Posterior vena cava (tissue), 2 donors: ENCODE data around the gene ZNF841. TPM values are rescaled to one million over a fixed set of nuclear protein-coding genes. Genes with fewer than 3 reads are reported as not detected.
"Not testable (repeated sequence)": the region's sequence is repeated elsewhere in the genome, so short reads cannot be mapped to it uniquely, and the experiment has no call there.

Experiments used
- DNase-seq: peaks from one replicate; pipeline ENCODE4 v3.0.0-alpha.2; 2020; ENCODE audit warnings: low spot score
- intact Hi-C, 2 donors: fragments of 100-400 bp; cut with DNase I; formaldehyde crosslinking; loops; one replicate each; pipeline versions ENCODE4 v1.14.1 to v1.14.2; 2022 to 2023
- total RNA-seq, 2 donors: library from RNA; stranded (reverse); fragmentation: NEBNext Ultra II Directional; extraction: Animal tissue kit (Norgen Biotek cat#: 25700); gene quantifications; one replicate each; pipeline ENCODE4 v1.2.1, GENCODE V29; 2021
- donor health status: DM: yes; HTN: yes; CAD: no.
- donor health status: DM: yes; HTN: yes; CAD: no.

ZNF841 gene
- total RNA-seq, 2 donors from 2014 or later = 25.5 to 29.0 TPM

DNA sequence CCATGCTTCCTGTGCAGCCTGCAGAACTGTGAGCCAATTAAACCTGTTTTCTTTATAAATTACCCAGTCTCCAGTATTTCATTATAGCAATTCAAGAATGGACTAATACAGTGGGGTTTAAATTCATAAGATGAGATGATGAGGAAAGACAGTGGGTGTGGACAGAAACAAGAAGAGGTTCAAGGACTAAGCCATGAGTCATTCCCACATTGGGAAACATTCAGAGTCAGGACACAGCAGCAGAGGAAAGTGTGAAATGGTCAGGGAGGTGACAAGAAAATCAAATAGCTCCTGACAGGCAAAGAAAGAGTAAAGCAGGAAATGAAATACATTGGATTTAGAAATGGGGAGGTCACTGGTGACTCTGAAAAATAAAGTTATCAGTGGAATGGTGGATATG lies 9.1 kb downstream of the ZNF841 start:
- intact Hi-C loops = no loop called here
- no peak for DNase-seq

DNA sequence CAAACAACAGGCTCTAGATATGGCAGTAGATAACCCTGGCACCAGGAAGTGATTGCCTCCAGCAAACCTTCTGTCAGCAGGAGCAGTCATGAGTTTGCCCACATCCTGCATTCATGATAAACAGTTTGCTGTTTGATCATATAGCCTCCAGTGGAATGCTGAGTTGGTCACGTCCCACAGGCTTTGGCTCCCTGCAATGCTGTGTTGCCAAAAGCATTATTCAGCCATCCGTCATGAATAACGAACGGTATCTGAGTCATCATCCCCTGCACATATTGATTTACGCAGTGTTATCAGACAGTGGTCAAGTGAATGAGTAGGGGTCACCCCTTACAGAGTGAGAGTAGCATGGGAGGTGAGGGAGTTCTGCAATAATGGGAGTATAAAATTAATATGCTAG lies 25.1 kb downstream of the ZNF841 start:
- intact Hi-C loops = no loop called here

DNA sequence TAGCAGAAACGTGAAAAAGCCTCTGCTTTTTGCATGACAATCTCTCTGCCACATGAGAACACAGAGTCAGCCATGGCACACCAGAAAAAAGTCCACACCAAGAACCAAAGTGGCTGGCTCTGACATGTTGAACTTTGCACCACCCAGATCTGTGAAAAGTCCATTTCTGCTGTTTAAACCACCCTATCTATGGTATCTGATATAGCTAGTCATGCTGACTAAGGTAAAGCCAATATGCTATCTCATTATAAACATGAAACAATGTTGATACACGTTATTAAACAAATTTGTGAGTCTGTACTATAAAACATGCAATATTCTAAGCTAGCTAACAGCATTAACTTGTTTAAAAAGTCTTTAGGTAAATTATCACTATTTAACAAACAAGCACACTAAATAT lies 25.9 kb downstream of the ZNF841 start:
- DNase-seq = no peak
- intact Hi-C loops = no loop called here

More for the DNA sequence above, 25.1 kb downstream of the ZNF841 start:
- no peak for DNase-seq

DNA sequence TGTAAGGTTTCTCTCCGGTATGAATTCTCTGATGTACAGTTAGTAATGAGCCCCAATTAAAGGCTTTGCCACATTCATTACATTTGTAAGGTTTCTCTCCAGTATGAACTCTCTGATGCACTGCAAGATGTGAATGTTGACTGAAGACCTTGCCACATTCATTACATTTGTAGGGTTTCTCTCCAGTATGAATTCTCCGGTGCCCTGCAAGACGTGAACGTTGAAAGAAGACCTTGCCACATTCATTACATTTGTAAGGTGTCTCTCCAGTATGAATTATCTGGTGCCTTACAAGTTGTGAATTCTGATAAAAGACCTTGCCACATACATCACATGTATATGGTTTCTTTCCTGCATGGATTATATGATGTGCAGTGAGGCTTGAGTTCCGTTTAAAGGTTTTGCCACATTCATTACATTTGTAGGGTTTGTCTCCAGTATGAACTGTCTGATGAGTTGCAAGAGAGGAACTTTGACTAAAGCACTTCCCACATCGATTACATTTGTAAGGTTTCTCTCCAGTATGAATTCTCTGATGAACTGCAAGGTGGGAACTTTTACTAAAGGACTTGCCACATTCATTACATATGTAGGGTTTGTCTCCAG lies 29.2 kb downstream of the ZNF841 start:
- no peak for DNase-seq
- intact Hi-C loops = no loop called here

DNA sequence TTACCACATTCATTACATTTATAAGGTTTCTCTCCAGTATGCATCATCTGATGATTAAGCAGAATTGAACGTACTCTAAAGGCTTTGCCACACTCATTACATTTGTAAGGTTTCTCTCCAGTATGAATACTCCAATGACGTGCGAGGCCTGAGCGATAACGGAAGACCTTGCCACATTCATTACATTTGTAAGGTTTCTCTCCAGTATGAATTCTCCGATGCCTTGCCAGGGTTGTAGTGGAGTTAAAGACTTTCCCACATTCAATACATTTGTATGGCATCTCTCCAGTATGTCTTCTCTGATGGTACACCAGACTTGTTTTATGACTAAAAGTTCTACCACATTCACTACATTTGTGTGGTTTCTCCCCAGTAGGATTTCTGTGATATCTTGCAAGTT lies 30.2 kb downstream of the ZNF841 start:
- intact Hi-C loops = no loop called here
- DNase-seq = no peak

DNA sequence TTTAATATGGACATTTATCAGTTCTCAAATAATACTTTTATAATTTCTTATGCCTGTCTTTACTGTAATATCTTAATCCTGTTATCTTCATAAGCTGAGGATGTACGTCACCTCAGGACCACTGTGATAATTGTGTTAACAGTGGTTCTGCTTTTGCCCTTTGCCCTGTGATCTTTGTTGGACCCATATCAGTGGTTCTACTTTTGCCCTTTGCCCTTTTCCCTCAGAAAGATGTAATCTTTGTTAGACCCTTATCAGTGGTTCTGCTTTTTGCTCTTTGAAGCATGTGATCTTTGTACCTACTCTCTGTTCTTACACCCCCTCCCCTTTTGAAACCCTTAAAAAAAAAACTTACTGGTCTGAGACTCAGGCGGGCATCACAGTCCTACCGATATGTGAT lies 39.1 kb downstream of the ZNF841 start:
- intact Hi-C loops, DNase-seq: not testable (repeated sequence)

DNA sequence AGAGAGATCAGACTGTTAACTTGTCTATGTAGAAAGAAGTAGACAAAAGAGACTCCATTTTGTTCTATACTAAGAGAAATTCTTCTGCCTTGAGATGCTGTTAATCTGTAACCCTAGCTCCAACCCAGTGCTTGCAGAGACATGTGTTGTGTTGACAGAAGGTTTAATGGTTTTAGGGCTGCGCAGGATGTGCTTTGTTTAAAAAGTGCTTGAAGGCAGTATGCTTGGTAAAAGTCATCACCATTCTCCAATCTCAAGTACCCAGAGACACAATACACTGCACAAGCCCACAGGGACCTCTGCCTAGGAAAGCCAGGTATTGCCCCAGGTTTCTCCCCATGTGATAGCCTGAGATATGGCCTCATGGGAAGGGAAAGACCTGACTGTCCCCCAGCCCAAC lies 43.8 kb downstream of the ZNF841 start:
- intact Hi-C loops, DNase-seq: not testable (repeated sequence)

DNA sequence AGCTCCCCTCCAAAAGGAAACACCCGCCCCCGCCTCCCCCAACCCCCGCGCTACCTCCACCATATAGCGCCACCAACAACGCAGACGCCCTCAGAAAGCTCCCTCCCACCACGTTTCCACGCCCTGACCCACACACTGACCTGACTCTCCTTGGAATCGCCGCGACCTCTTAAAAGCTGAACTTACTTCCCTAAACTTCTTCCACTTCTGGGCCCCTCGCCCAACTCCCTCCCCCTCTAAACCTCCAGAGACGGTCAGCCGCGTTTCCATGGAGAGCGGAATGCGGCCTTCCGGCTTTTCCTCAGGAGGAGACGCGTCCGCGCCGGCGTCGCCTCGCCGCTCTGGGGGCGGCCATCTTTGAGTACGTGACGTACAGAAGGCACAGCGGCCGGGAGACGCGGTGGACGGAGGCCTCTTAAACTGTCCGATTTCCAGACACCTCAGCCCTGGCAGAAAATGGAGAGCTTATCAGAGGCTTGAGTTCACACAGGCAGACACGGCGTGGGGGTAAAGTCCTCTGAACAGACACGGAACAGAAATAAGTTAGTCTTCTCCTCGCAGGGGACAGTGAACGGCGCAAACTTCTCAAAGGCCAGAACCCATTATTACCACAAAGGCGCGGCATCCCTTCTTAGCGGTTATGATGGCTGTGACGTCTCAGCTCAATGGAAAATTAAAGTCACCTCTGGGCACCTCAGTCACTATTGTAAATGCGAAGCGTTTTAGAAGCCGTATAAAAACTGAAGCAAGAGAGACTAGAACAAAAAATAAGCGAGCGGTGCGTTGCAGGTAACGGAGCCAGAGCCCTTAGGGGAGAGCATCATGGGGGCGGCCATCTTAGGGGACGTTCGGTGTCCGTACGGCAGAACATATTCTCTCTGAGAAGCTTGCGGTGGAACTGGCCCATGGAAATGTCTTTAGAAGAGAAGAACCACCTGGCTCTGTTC lies 46.7 kb downstream of the ZNF841 start, which contains the start of gene ZNF432:
Gene ZNF432, minus strand, starts transcription at position 284 of the 947 bp plus-strand sequence. CDS start 1,970 bp downstream, outside the sequence.
- intact Hi-C loops = no loop called here
- DNase-seq = peak; percentile 99

DNA sequence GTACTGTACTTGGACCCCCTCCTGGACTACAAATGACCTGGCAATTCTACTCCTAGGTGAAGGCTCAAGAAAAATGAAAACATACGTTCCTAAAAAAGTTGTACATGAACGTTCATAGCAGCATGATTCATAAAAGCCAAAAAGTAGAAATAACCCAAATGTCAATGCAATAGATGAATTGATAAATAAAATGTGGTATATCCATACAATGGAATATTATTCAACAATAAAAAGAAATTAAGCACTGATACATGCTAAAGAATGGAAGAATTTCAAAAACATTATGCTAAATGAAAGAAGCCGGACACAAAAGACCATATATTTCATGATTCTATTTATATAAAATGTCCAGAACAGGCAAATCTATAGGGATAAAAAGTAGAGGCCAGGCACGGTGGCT lies 56.4 kb downstream of the ZNF841 start:
- no peak for DNase-seq
- intact Hi-C loops = no loop called here

DNA sequence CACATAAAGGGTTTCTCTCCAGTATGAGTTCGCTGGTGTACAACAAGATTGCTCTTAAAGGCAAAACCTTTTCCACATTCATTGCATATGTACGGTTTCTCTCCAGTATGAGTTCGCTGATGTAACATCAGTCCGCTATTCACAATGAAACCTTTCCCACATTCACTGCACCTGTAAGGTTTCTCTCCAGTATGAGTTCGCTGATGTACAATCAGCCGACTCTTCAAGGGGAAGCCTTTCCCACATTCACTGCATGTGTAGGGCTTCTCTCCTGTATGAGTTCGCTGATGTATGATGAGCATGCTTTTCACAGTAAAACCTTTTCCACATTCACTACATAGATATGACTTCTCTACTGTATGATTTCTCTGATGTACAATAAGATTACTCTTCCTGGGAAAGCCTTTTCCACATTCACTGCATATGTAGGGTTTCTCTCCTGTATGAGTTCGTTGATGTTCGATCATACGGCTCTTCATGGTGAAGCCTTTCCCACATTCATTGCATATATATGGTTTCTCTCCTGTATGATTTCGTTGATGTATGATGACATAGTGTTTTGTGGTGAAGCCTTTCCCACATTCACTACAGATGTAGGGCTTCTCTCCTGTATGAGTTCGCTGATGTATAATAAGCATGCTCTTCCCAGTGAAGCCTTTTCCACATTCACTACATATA lies 61.4 kb downstream of the ZNF841 start:
- no peak for DNase-seq
- intact Hi-C loops = no loop called here

DNA sequence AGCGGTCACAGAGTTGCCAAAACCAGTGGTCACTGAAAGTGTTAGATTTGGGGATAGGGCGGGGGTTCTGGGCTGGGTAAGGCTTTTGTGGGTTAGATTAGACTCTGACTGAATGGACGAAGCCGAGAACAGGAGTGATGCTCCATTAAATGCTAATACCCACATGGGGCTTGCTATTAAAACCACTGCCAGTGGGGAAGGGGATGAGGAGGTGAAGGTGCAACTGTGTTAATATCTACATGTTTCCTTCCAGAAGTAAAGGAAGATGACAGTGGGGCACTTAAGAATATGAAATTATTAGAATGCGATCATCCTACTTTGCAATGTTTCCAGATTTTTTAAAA lies 66.8 kb downstream of the ZNF841 start:
- intact Hi-C loops = loop anchor here in 1 of 2 donors (1.0 kb wide), 1 partner anchor 37 kb away; no protein-coding TSS in a partner anchor
- DNase-seq = no peak

DNA sequence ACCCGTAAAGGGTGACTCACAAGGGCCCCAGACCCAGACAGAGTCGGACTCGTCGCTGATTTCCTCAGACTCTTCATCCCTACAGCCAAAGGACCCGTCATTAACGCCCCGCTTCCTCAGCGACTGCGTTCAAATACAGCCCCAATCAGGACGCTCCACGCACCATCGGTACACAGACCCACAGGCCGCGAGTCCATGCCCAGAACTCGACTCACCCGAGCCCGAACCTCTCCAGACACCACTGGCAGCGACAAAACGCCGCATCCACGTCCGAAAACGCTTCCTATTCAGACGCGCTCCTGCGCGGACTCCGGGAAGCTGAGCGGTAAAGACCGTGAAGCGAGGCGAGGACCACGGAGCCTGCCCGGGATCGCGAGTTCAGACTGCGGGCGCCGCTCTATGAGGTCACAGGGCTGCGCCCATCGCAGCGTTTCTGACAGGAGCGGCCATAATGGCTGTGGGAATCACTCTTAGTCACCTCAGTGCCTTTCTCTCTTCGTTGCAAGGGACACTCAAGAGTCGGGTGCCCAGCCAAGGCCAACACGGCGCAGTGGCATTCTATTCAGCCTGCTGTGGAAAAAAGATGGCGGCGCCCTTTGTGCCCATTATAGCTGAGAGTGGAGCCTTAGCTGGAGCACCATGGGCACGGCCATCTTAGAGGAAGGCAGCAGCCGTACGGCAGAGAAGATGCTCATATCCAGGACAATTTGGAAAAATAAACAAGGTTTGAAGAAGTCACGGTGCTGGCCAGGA lies 67.4 kb downstream of the ZNF841 start, which contains the start of gene ZNF614:
Gene ZNF614, minus strand, starts transcription at position 353 of the 753 bp plus-strand sequence. CDS start 2,634 bp downstream, outside the sequence.
- DNase-seq = peak; percentile 97
- intact Hi-C loops = loop anchor here in 1 of 2 donors (1.0 kb wide), 1 partner anchor 37 kb away; no protein-coding TSS in a partner anchor

DNA sequence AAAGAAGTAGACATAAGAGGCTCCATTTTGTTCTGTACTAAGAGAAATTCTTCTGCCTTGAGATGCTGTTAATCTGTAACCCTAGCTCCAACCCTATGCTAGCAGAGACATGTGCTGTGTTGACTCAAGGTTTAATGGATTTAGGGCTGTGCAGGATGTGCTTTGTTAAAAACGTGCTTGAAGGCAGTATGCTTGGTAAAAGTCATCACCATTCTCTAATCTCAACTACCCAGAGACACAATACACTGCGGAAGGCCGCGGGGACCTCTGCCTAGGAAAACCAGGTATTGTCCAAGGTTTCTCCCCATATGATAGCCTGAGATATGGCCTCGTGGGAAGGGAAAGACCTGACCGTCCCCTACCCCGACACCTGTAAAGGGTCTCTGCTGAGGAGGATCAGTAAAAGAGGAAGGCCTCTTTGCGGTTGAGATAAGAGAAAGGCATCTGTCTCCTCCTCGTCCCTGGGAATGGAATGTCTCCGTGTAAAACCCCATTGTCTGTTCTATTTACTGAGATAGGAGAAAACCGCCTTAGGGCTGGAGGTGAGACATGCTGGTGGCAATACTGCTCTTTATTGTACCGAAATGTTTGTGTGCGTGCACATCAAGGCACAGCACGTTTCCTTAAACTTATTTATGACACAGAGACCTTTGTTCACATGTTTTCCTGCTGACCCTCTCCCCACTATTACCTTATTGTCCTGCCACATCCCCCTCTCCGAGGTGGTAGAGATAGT lies 69.1 kb downstream of the ZNF841 start:
- intact Hi-C loops, DNase-seq: not testable (repeated sequence)

DNA sequence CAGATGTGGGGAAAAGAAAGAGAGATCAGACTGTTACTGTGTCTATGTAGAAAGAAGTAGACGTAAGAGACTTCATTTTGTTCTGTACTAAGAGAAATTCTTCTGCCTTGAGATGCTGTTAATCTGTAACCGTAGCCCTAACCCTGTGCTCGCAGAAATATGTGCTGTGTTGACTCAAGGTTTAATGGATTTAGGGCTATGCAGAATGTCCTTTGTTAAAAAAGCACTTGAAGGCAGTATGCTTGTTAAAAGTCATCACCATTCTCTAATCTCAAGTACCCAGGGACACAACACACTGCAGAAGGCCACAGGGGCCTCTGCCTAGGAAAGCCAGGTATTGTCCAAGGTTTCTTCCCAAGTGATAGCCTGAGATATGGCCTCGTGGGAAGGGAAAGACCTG lies 71.1 kb downstream of the ZNF841 start:
- intact Hi-C loops = not testable (repeated sequence)

DNA sequence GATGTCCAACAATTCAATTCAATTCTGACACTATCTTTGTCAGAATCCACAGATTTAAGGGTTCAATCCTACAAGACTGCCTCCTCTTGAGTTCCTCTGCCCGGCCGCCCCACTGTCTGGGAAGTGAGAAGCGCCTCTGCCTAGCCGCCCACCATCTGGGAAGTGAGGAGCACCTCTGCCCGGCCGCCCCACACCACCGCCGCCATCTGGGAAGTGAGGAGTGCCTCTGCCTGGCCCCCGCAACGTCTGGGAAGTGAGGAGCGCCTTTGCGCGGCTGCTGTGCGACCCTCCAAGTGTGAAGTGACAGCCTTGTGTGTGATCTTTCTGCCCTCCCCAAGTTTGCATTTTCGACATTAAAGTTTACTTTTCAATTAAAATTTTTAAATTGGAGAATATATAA lies 73.4 kb downstream of the ZNF841 start:
- DNase-seq = no peak
- intact Hi-C loops = no loop called here

More for the DNA sequence above, 71.1 kb downstream of the ZNF841 start:
- not testable (repeated sequence) for DNase-seq

DNA sequence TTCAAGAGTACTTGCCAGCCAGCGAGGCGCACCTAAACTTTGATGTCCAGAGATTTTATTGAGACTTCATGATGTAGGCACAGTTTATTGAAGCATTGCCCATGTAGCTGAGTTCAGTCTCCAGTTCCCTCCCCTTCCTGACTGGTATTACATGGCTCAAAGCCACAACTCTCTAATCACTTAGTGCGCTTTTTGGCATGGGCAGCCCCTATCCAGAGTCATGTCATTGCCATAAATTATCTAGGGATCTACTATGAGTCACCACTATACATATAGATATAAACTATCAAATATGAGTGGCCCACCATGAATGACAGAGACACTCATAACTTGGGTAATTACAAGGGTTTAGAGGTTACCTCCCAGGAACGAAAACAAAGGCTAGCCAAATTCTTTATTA lies 75.1 kb downstream of the ZNF841 start:
- intact Hi-C loops = no loop called here
- no peak for DNase-seq
